ENCODE data around the gene OVOL1. TPM values are rescaled to one million over a fixed set of nuclear protein-coding genes. Genes with fewer than 3 reads are reported as not detected.

OVOL1 gene
- total RNA-seq, 1 donor from 2014 or later = 12.5 TPM

DNA sequence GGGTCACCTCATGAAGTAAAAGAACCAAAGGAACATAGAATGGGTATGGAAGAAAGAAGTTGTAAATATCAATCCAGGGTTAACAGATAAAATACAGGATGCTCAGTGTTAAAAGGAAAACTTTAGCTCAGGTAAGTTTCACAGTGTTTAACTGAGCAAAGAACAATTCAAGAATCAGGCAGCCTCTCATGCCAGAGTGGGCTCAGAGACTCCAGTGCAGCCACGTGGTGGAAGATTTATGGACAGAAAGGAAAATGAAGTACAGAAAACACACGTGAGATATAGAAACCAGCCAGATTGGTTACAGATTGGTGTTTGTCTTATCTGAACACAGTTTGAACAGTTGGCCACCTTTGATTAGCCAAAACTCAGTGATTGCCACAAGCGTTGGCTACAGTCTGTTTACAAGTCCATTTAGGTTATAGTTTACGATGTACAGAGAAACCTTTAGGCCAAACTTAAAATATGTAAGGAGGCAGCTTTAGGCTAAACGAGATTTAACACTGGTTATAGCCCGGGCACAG lies 15.2 kb upstream of the OVOL1 start:
- H3K4me3 ChIP-seq (ENCODE audit: low read depth, low read length) = no peak overlapping the region
- DNase-seq (ENCODE audit: low read depth) = no peak
- TF ChIP-seq, protein P1, sequence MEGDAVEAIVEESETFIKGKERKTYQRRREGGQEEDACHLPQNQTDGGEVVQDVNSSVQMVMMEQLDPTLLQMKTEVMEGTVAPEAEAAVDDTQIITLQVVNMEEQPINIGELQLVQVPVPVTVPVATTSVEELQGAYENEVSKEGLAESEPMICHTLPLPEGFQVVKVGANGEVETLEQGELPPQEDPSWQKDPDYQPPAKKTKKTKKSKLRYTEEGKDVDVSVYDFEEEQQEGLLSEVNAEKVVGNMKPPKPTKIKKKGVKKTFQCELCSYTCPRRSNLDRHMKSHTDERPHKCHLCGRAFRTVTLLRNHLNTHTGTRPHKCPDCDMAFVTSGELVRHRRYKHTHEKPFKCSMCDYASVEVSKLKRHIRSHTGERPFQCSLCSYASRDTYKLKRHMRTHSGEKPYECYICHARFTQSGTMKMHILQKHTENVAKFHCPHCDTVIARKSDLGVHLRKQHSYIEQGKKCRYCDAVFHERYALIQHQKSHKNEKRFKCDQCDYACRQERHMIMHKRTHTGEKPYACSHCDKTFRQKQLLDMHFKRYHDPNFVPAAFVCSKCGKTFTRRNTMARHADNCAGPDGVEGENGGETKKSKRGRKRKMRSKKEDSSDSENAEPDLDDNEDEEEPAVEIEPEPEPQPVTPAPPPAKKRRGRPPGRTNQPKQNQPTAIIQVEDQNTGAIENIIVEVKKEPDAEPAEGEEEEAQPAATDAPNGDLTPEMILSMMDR (conservative IDR thresholded peaks at IDR 0.05; ENCODE audit: low read depth, low read length) = no peak

DNA sequence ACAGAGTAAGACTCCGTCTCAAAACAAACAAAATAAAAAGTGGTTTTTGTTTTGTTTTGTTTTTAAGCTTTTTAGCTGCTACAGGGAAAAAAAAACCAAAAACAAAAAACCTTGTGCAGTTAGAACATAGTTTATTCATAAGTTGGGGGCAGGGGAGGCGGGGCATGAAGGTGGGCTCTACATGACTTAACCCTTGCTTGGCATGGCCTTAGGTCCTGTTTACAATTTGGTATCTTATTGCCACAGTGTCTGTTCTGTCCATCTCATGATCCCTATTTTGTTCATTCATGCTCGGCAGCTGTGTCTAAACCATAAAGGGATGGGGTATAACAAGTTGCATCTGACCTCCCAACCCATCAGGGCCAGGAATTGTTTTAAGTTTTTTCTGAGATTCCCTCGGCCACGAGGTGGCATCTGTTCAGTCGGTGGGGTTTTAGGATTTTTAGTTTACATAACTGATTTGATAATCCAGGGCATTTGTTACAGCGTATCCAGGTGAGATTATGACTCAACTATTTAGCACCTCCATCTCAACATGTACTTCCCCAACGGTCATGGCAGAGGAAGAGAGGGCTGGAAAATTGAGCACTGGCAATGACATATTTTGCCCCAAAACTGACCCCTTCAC lies 13.0 kb upstream of the OVOL1 start:
- TF ChIP-seq, protein P1 (conservative IDR thresholded peaks at IDR 0.05; ENCODE audit: low read depth, low read length) = peak; percentile 33
- no peak overlapping the region for H3K4me3 ChIP-seq (ENCODE audit: low read depth, low read length)
- DNase-seq (ENCODE audit: low read depth) = no peak

DNA sequence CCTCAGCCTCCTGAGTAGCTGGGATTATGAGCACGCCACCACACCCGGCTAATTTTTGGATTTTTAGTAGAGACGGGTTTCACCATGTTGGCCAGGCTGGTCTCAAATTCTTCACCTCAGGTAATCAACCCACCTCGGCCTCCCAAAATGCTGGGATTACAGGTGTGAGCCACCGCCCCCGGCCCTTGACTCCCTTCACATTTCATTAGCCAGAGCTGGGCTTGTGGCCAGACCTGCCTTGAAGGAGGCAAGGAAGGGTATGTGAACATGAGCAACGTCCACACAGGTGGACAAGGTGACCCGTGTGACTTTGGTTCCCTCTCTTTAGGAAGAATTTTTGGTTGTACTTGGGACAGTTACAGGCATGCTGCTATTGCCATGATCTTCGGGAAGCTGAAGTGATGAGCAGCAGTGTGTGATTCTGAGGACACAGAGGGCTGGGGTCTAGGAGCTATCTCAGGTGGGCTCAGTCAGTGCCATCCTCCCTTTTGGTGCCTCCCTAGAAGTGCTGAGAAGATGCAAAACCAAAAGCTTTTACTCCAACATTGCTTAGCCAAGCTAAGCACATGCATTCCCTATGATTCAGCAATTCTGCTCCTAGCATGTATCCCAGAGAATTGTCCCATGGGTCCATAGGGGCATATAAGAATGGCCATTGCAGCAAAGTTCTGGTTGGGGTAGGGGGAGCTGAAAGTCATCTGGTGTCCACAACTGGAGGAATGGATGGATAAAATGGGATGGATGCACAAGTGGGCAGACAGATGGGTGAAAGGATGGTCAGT lies 12.1 kb upstream of the OVOL1 start:
- DNase-seq (ENCODE audit: low read depth) = no peak

DNA sequence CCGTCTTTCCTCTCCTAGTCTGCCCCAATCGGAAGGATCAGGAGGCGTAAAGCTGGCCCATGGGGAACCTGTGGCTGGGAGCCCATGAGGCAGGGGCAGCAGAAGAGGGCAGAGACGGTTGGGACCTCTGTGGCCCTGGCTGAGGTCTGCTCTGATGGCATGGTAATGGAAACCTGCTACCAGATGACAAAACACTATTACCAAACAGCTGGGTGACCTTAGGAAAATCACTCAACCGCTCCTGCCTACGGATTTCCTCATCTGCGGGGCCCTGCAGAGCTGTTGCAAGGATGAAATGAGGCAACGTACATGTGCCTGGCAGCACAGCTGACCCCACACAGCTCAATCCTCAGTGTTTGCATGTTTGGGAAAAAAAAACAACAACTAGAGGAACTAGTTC lies 10.7 kb upstream of the OVOL1 start:
- TF ChIP-seq, protein P1 (conservative IDR thresholded peaks at IDR 0.05; ENCODE audit: low read depth, low read length) = no peak
- DNase-seq (ENCODE audit: low read depth) = no peak
- no peak overlapping the region for H3K4me3 ChIP-seq (ENCODE audit: low read depth, low read length)

More for the DNA sequence above, 12.1 kb upstream of the OVOL1 start:
- TF ChIP-seq, protein P1 (conservative IDR thresholded peaks at IDR 0.05; ENCODE audit: low read depth, low read length) = no peak
- H3K4me3 ChIP-seq (ENCODE audit: low read depth, low read length) = no peak overlapping the region

DNA sequence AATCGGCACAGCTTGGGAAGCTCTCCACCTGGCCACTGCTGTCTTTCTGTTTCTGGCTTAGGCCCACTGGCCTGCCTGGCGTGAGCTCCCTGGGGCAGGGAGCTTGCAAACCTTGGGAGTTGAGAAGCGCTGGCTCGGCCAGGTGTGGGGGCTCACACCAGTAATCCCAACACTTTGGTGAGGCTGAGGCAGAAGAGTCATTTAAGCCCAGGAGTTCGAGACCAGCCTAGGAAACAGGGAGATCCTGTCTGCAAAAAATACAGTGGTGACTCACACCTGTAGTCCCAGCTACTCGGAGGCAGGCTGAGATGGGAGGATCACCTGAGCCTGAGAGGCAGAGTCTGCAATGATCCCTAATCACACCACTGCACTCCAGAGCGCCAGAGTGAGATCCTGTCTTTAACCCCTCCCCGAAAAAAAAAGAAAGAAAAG lies 10.1 kb upstream of the OVOL1 start:
- no peak overlapping the region for H3K4me3 ChIP-seq (ENCODE audit: low read depth, low read length)

DNA sequence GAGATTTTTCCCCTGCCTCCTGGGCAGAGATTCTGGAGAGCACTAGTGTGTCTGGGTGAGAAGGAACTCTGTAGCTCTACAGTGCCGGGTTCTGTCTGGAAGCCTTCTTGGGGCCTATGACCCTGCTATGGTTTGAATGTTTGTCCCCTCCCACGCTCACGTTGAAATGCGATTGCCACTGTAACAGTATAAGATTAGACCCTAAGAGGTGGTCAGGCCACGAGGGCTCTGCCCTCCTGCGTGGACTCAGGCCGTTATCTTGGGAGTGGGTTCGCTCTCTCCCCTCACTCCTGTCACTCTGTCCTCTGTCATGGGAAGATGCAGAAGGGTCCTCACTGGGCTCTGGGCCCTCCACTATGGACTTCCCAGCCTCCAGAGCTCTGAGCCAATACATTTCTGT lies 9.6 kb upstream of the OVOL1 start:
- TF ChIP-seq, protein P1 (conservative IDR thresholded peaks at IDR 0.05; ENCODE audit: low read depth, low read length) = no peak
- no peak for DNase-seq (ENCODE audit: low read depth)
- H3K4me3 ChIP-seq (ENCODE audit: low read depth, low read length) = no peak overlapping the region

More for the DNA sequence above, 10.1 kb upstream of the OVOL1 start:
- DNase-seq (ENCODE audit: low read depth) = no peak
- TF ChIP-seq, protein P1 (conservative IDR thresholded peaks at IDR 0.05; ENCODE audit: low read depth, low read length) = no peak
